ENCODE measurements around the gene CABP7. TPM values are rescaled to one million over a fixed set of nuclear protein-coding genes. Genes with fewer than 3 reads are reported as not detected.

CABP7 gene
- total and polyA plus RNA-seq, 2 of the 13 experiments (the other 11 are each of a cell fraction or from before 2014, with no cell fraction given) = 0.08 TPM; not detected in 1

DNA sequence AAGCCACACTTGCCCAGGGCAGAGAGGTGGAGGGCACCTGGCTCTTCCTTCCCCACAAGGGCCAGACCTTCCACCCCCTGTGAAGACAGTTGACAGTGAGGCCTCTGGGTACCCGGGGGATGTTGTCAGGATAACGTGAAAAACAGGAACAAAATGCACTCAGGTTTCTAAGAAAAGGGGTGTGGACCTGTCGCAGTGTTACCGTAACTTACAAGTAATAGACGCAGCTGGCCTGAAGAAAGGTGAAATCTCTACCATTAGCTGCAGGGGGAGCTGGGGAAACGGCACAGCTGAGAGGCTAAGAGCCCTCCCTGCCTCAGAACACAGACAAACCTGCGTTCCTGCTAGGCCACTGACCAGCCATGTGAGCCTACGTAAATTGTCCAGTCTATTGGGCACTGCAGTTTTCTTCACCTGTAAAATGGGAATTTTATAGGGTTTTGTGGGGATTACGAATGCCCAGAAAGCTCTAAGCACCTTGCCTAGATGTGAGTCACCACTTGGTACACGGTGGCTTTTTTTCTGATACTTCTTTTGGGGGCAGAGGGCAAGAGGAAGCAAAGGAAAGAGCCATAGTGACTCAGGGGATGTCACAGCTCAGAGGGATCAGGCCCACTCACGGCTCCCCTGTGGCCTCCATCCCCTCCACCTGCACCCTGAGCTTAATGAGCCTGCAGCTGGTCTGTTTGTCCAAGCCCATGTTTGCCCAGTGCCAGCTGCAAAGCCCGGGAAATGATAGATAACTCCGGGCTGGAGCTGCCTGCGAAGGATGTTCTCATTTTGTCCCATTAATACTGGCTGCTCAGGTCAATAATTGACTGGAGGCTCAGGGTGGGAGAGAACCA lies 18.4 kb upstream of the CABP7 start:
- no peak overlapping the region for H2AFZ ChIP-seq (ENCODE audit: low read length)
- FAIRE-seq = peak; percentile 66
- TF ChIP-seq ZNF12 (CRISPR knock-in tag; IDR thresholded peaks at IDR 0.05) = no peak
- TF ChIP-seq FOSL2 (CRISPR knock-in tag; IDR thresholded peaks at IDR 0.05) = peak; percentile 36; the same call in 1 of the 2 replicates
- no peak for TF ChIP-seq LCORL (IDR thresholded peaks at IDR 0.05)
- no peak for TF ChIP-seq LCORL (CRISPR knock-in tag; IDR thresholded peaks at IDR 0.05)
- TF ChIP-seq, protein P1, sequence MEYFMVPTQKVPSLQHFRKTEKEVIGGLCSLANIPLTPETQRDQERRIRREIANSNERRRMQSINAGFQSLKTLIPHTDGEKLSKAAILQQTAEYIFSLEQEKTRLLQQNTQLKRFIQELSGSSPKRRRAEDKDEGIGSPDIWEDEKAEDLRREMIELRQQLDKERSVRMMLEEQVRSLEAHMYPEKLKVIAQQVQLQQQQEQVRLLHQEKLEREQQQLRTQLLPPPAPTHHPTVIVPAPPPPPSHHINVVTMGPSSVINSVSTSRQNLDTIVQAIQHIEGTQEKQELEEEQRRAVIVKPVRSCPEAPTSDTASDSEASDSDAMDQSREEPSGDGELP (IDR thresholded peaks at IDR 0.05; ENCODE audit: borderline replicate concordance, low read depth) = peak; percentile 55; the same call in 1 of the 2 replicates
- no peak for TF ChIP-seq ZFP90 (CRISPR knock-in tag; IDR thresholded peaks at IDR 0.05; ENCODE audit: borderline replicate concordance)
- no peak for TF ChIP-seq CEBPG (CRISPR knock-in tag; IDR thresholded peaks at IDR 0.05)
- no peak for TF ChIP-seq SAP130 (CRISPR knock-in tag; IDR thresholded peaks at IDR 0.05; ENCODE audit: low read depth)
- TF ChIP-seq RXRA (CRISPR knock-in tag; IDR thresholded peaks at IDR 0.05) = peak; percentile 25; the same call in 1 of the 2 replicates
- TF ChIP-seq ISL2 (CRISPR knock-in tag; IDR thresholded peaks at IDR 0.05) = no peak
- no peak for TF ChIP-seq MED1 (CRISPR knock-in tag; IDR thresholded peaks at IDR 0.05)
- TF ChIP-seq, protein P2, sequence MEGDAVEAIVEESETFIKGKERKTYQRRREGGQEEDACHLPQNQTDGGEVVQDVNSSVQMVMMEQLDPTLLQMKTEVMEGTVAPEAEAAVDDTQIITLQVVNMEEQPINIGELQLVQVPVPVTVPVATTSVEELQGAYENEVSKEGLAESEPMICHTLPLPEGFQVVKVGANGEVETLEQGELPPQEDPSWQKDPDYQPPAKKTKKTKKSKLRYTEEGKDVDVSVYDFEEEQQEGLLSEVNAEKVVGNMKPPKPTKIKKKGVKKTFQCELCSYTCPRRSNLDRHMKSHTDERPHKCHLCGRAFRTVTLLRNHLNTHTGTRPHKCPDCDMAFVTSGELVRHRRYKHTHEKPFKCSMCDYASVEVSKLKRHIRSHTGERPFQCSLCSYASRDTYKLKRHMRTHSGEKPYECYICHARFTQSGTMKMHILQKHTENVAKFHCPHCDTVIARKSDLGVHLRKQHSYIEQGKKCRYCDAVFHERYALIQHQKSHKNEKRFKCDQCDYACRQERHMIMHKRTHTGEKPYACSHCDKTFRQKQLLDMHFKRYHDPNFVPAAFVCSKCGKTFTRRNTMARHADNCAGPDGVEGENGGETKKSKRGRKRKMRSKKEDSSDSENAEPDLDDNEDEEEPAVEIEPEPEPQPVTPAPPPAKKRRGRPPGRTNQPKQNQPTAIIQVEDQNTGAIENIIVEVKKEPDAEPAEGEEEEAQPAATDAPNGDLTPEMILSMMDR (CRISPR knock-in tag; IDR thresholded peaks at IDR 0.05) = peak; percentile 62
- TF ChIP-seq HNRNPL (IDR thresholded peaks at IDR 0.05; ENCODE audit: low read depth, low read length) = 0 out of 2 replicates have a peak, but pooled peaks have one; percentile 32
- TF ChIP-seq ZNF775 (CRISPR knock-in tag; IDR thresholded peaks at IDR 0.05; ENCODE audit: borderline replicate concordance) = no peak
- TF ChIP-seq, protein P3, sequence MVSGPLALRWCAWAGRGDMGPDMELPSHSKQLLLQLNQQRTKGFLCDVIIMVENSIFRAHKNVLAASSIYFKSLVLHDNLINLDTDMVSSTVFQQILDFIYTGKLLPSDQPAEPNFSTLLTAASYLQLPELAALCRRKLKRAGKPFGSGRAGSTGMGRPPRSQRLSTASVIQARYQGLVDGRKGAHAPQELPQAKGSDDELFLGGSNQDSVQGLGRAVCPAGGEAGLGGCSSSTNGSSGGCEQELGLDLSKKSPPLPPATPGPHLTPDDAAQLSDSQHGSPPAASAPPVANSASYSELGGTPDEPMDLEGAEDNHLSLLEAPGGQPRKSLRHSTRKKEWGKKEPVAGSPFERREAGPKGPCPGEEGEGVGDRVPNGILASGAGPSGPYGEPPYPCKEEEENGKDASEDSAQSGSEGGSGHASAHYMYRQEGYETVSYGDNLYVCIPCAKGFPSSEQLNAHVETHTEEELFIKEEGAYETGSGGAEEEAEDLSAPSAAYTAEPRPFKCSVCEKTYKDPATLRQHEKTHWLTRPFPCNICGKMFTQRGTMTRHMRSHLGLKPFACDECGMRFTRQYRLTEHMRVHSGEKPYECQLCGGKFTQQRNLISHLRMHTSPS (CRISPR knock-in tag; IDR thresholded peaks at IDR 0.05; ENCODE audit: low read depth) = 0 out of 2 replicates have a peak, but pooled peaks have one; percentile 35
- no peak for TF ChIP-seq CHCHD3 (CRISPR knock-in tag; IDR thresholded peaks at IDR 0.05)
- TF ChIP-seq, protein P4, sequence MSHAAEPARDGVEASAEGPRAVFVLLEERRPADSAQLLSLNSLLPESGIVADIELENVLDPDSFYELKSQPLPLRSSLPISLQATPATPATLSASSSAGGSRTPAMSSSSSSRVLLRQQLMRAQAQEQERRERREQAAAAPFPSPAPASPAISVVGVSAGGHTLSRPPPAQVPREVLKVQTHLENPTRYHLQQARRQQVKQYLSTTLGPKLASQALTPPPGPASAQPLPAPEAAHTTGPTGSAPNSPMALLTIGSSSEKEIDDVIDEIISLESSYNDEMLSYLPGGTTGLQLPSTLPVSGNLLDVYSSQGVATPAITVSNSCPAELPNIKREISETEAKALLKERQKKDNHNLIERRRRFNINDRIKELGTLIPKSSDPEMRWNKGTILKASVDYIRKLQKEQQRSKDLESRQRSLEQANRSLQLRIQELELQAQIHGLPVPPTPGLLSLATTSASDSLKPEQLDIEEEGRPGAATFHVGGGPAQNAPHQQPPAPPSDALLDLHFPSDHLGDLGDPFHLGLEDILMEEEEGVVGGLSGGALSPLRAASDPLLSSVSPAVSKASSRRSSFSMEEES (CRISPR knock-in tag; IDR thresholded peaks at IDR 0.05) = no peak
- no peak for TF ChIP-seq SMARCC2 (IDR thresholded peaks at IDR 0.05)

More for the DNA sequence above, 18.4 kb upstream of the CABP7 start:
- no peak overlapping the region for H3K9ac ChIP-seq (ENCODE audit: insufficient read depth, low read depth, low read length)
- intact Hi-C loops (cut with micrococcal nuclease; ENCODE audit: unreplicated experiment) = loop anchor here (5.0 kb wide), 1 partner anchor 386 kb away; no protein-coding TSS in a partner anchor
- ChIA-PET POLR2A (interaction anchor here (0.6 to 2.0 kb wide), 2 partner anchors 65 to 76 kb away, joined by 4 read pairs; partner anchors contain the start of genes UQCR10 and ZMAT5), CTCF (ENCODE audit: low intra/inter-chr PET ratio, low total read pairs) (no interaction called here)
- H3K4me3 ChIP-seq (replicated peaks in 1 of 3; ENCODE audit: insufficient read depth in 1 of 3, low read depth in 2 of 3, low read length in 3 of 3) = peak overlapping the region in 1 of 3 experiments; percentile 15; a peak in 1 of 6 replicates
- H3K27me3 ChIP-seq (ENCODE audit: control insufficient read depth in 1 of 2, insufficient read depth in 2 of 2, low read length in 2 of 2) = peaks cover 0 to 21% of the 10 kb centered on the region in 2 experiments; a peak in 4 of 5 replicates
- DNase-seq (ENCODE audit: low spot score) (peak; percentile 37), ATAC-seq (peak; percentile 63)
- H3K79me2 ChIP-seq (ENCODE audit: insufficient read depth, low read length) = no peaks in the 10 kb centered on the region
- BruUV-seq (replicated peaks) = no TSS peak
- peak overlapping the region; percentile 55 for H3K4me2 ChIP-seq (ENCODE audit: low read depth, low read length)
- H3K36me3 ChIP-seq (replicated peaks in 1 of 2; ENCODE audit: control insufficient read depth in 1 of 2, insufficient read depth in 2 of 2, low read length in 2 of 2) = peaks cover 0 to under 1% of the 10 kb centered on the region in 2 experiments; a peak in 1 of 5 replicates
- H4K20me1 ChIP-seq (ENCODE audit: insufficient read depth, low read length) = no peaks in the 10 kb centered on the region
- H3K4me1 ChIP-seq (ENCODE audit: insufficient read depth, low read length) = peaks cover 43% of the 10 kb centered on the region
- in situ Hi-C loops (cut with HindIII; ENCODE audit: extremely low pct_ligation_motif_present, low pct_unique_long_range_greater_than_20kb) = loop anchor here (5.0 to 10.0 kb wide), 2 partner anchors 306 to 383 kb away; partner anchors contain the start of gene HORMAD2
- 4% methylated on average over 10 of the region's 14 CpGs for WGBS (ENCODE audit: low lambda C conversion rate)
- no peak overlapping the region for H3K27ac ChIP-seq (ENCODE audit: extremely low read length, insufficient read depth, low read length)
- H3K9me3 ChIP-seq (ENCODE audit: low read length) = no peaks in the 10 kb centered on the region
